GM21619 (cell line): ENCODE measurements around the gene NTM.

Experiments used
- ATAC-seq: cut with Tn5 transposase; IDR thresholded peaks from one replicate; pipeline ENCODE4 v1.9.1; 2021; ENCODE audit not compliant: unreplicated experiment

NTM gene

GRCh38 chr11:131758726-131759125, 388.3 kb downstream of the NTM start:
- ATAC-seq, result no peak

DNA sequence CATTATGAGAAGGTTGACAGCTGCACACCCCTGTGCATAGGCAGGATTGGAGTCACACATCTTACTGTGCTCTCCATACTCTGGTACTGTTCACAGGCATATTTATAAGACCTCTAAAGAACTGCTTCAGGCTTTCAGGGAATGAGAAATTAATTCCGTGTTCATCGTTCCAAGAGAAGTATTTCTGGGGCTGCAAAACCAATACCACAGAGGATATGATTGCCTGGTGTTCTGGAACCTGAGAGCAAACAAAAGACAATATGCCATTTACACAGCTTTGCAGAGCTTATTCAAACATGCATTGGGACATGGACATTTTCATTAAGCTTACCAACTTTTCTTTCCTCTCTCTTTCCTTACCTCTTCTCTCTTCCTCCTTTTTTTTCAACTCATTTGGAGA, 388.7 kb downstream of the NTM start:
- ATAC-seq, result no peak

GRCh38 chr11:131760091-131761061, 390.0 kb downstream of the NTM start:
- ATAC-seq, result no peak

- no peak for ATAC-seq
Measured at GRCh38 chr11:131762346-131763110, 392.1 kb downstream of the NTM start.

- ATAC-seq, result no peak
Measured at GRCh38 chr11:131763193-131763890, 392.9 kb downstream of the NTM start.

GRCh38 chr11:131764126-131764525, 393.7 kb downstream of the NTM start:
- no peak for ATAC-seq

DNA sequence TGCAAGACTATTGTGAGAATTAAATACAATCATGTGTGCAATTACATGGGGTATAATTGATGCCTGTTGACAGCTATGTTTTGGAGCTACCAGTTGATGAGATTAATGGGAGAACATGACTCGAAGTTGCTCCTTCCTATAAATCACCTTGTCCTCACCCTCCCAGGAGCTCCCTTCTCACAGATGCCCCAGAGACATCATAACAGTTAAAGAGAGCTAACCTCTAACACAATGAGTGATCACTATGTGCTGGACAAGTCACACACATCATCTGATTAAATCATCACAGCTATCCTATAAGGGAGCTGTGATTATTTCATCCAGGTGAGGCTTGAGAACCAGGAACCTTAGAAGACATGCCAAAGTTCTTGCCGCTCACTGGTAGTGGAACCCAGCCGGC, 394.2 kb downstream of the NTM start:
- no peak for ATAC-seq

DNA sequence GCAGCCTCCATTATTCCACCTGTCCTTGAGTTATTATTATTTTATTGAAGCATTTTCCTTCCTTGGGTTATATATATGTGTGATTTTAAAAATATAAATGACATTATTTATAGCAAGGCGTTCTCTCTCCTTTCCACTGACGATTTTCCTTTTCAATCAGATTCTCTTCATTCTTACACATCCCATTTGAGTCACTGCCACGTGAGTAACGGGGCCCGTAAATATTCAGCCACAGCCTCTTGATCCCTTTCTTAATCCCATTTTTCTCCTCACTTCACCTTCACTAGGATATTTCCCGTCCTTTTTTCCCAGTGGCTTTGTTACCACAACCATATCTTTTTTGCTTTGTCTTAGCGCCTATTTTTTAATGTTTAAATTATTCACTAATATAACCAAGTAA, 396.2 kb downstream of the NTM start:
- no peak for ATAC-seq

DNA sequence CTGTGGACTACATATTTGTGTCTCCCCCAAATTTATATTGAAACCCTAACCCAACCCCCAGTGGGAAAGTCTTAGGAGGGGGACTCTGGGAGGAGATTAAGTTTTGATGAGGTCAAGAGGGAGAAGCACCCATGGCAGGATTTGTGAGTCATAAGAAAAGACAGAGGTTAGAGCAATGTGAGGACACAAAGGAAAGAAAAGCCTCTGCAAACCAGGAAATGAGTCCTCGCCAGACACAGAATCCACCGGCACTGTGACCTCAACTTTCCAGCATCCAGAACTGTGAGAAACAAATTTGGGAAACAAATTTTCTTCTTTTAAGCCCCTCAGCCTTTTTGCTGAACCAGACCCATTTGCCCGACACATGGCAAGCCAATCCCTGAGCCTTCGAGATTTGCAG, 397.0 kb downstream of the NTM start:
- ATAC-seq, result no peak

- no peak for ATAC-seq
Measured at GRCh38 chr11:131770801-131771200, 400.4 kb downstream of the NTM start.

GRCh38 chr11:131771471-131771870, 401.1 kb downstream of the NTM start:
- ATAC-seq, result no peak

GRCh38 chr11:131773626-131774025, 403.2 kb downstream of the NTM start:
- no peak for ATAC-seq

- ATAC-seq, result no peak
Measured at GRCh38 chr11:131776211-131776610, 405.8 kb downstream of the NTM start.

DNA sequence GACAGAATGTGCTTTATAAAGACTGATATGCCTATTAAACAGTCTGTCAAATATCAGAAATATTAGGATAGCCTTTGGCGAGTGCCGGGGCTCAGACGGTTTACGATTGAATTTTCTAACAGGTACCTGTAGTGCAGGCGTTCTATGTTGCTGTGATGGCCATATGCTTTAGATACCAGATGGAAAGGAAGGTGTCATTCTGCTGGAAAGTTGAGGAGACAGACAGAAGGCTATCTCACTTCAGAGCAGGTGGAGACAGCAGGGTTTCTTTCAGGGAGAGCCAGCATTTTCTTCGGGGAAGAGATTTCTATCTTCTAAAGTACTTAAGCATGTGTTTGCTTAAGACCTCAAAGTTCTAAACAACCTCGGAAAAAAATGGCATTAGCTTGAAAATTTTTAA, 415.4 kb downstream of the NTM start:
- ATAC-seq, result no peak

DNA sequence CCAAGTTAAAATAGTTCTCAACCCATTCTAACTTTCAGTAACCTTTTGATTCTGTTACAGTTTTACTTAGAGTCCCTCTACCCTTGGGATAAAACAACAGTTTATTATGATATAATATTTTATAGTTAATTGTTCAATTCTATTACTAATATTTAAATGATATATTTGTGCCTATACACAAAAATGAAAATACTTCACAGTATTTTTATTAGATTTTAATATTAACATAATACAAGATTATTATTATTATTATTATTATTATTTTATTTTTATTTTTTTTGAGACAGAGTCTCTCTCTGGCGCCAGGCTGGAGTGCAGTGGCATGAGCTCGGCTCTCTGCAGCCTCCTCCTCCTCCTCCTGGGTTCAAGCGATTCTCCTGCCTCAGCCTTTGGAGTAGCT, 416.7 kb downstream of the NTM start:
- ATAC-seq, result no peak

DNA sequence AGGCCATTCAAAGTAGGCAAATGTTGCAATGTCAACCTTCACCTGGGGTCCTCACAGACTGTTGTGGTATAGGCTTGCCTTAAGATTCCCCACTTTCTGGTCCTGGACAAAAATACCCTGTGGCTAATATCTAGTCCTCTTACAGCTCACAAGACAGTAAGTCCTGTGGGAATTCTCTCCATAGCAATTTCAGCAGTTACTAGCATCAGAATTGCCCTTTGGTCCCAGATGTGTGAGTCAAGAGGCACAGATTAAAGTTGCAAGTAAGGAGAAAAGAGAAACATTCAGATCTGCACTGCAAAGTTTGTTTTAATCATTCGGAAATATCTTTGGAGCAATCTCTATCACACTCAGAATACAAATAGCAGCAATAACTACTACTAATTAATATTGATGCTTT, 420.2 kb downstream of the NTM start:
- ATAC-seq, result no peak

DNA sequence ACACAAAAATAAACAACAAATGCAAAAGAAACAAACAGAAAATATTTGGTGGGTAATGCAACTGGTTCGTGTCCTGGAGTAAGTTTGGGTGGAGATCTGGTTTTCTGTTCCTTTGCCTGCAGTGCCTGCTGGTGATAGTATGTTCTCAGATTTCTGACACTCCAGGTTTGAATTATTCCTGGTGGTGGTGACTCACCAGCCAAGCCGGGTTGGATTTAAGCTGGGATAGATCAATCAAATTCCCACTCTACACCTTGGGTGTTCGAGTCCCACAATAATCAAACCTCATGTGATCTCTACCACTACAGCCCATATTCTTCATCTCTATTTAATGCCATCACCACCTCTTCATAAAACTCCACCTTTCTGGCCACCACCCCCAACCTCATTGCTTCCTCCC, 421.8 kb downstream of the NTM start:
- no peak for ATAC-seq

DNA sequence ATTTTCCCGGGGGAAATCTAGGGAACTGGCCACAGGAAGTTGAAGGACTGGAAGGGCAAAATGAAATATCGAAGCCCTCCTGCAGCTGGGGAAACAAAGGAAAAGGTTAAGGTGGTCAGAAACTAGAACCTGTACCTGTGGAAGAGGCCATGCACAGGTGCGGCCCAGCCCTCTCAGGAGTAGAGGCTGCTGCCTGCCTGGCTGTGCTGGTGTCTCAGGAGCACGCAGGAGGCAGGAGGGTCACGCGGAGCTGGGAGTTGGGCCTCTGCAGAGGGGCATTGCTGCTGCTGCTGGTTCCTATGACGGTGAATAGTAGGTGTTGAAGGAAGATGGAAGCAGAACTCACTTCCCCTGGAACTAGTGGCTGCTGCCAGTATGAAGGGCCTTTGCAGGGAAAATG, 425.7 kb downstream of the NTM start:
- no peak for ATAC-seq

GRCh38 chr11:131796541-131796940, 426.1 kb downstream of the NTM start:
- ATAC-seq, result no peak

GRCh38 chr11:131800452-131800851, 430.0 kb downstream of the NTM start:
- ATAC-seq, result no peak

- no peak for ATAC-seq
Measured at GRCh38 chr11:131802440-131803115, 432.2 kb downstream of the NTM start.
